Adrenal gland (tissue), 5 donors: Measurements from ENCODE around the gene BUB3.

Experiments used
- CTCF ChIP-seq, 6 experiments: fragments of 450-650 bp in 4 of 6; fragments of 200-600 bp in 2 of 6; sonication (generic) in 1 of 6; IDR thresholded peaks; 1 replicate in 5 of 6; 2 replicates in 1 of 6; pipeline versions ENCODE4 v1.5.1 to v1.8.0; 2016 to 2021; ENCODE audit warnings: antibody characterized with exemption in 6 of 6, mild to moderate bottlenecking in 2 of 6, moderate library complexity in 1 of 6
- POLR2A ChIP-seq, 2 donors: fragments of 450-650 bp; IDR thresholded peaks; one replicate each; pipeline ENCODE4 v1.6.1; 2017; ENCODE audit warnings: antibody characterized with exemption in 2 of 2, mild to moderate bottlenecking in 2 of 2, moderate library complexity in 1 of 2
- donor health status: DM: no; HTN: no; CAD: no.

DNA sequence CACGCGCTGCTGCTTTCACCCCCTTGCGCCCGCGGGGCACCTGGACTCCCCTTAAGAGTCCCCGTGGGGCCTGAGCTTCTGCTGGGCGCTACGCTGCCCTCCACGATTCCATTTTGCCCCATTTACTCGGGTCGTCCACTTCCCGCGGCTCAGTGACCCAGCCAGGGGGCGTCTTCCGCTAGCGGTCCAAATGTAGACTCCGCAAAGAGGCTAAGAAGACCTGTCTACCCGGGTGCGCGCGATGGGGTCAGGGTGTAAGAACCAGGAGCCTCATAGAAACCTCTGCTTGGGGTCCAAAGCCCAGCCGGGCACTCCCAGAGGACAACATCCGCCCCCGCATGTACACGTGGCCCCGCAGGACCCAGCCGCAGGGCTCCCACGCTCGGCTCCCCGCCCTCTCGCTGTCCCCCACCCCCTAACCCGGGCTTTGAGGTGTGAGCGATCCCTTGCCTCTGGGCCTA, 11.5 kb upstream of the BUB3 start:
- TF ChIP-seq CTCF (IDR thresholded peaks at IDR 0.05) (no peak), POLR2A (IDR thresholded peaks at IDR 0.05) (no peak)
